Fibroblast of lung (primary cell): ENCODE results near the gene TMEM143.
"Not testable (repeated sequence)": the region's sequence is repeated elsewhere in the genome, so short reads cannot be mapped to it uniquely, and the experiment has no call there.

Experiments used
- EZH2 ChIP-seq: IDR thresholded peaks from 2 replicates; pipeline ENCODE4 v1.5.1; 2012; ENCODE audit warnings: low read length, control low read depth, mild to moderate bottlenecking; ENCODE audit errors: missing control alignments
- TF ChIP-seq, protein P1 (sequence below), 2 donors: IDR thresholded peaks in 1 of 2; conservative IDR thresholded peaks in 1 of 2; 1 replicate in 1 of 2; 2 replicates in 1 of 2; pipeline ENCODE4 v1.5.1; 2011 to 2012; ENCODE audit warnings: low read length in 2 of 2, control low read depth in 1 of 2, inconsistent platforms in 1 of 2, low read depth in 1 of 2, mild to moderate bottlenecking in 1 of 2

DNA sequence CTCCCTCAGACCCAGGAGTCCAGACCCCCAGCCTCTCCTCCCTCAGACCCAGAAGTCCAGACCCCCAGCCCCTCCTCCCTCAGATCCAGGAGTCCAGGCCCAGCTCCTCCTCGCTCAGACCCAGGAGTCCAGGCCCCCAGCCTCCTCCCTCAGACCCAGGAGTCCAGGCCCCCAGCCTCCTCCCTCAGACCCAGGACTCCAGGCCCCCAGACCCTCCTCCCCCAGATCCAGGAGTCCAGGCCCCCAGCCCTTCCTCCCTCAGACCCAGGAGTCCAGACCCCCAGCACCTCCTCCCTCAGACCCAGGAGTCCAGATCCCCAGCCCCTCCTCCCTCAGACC is 28.2 kb upstream of the TMEM143 start:
- TF ChIP-seq, protein P1, sequence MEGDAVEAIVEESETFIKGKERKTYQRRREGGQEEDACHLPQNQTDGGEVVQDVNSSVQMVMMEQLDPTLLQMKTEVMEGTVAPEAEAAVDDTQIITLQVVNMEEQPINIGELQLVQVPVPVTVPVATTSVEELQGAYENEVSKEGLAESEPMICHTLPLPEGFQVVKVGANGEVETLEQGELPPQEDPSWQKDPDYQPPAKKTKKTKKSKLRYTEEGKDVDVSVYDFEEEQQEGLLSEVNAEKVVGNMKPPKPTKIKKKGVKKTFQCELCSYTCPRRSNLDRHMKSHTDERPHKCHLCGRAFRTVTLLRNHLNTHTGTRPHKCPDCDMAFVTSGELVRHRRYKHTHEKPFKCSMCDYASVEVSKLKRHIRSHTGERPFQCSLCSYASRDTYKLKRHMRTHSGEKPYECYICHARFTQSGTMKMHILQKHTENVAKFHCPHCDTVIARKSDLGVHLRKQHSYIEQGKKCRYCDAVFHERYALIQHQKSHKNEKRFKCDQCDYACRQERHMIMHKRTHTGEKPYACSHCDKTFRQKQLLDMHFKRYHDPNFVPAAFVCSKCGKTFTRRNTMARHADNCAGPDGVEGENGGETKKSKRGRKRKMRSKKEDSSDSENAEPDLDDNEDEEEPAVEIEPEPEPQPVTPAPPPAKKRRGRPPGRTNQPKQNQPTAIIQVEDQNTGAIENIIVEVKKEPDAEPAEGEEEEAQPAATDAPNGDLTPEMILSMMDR (conservative IDR thresholded peaks at IDR 0.05 in 1 of 2, IDR thresholded peaks at IDR 0.05 in 1 of 2; ENCODE audit: low read depth in 1 of 2, low read length in 2 of 2), result not testable (repeated sequence)
- TF ChIP-seq EZH2, result not testable (repeated sequence)
